GM12891 (cell line): Measurements from ENCODE around the gene CRADD.

ENCODE experiments used
- DNase-seq: peaks from one replicate; pipeline ENCODE4 v3.0.0; 2011; ENCODE audit warnings: low spot score; ENCODE audit not compliant: insufficient read length
- FAIRE-seq: peaks from 2 replicates; lab custom pipeline; 2011; peaks lifted over from hg19 to GRCh38; lab: Jason Lieb, UNC
- PAX5 ChIP-seq: IDR thresholded peaks from 2 replicates; pipeline ENCODE4 v1.6.1; 2011; ENCODE audit warnings: low read length, moderate library complexity, mild to moderate bottlenecking; ENCODE audit not compliant: insufficient read depth, severe bottlenecking
- POLR2A ChIP-seq: IDR thresholded peaks from 2 replicates; pipeline ENCODE4 v1.6.1; 2011; ENCODE audit warnings: low read depth, low read length, control low read depth
- POLR2AphosphoS5 ChIP-seq: IDR thresholded peaks from 2 replicates; pipeline ENCODE4 v1.6.1; 2011; ENCODE audit warnings: low read depth, low read length, control low read depth
- POU2F2 ChIP-seq: IDR thresholded peaks from 2 replicates; pipeline ENCODE4 v1.6.1; 2011; ENCODE audit warnings: low read depth, mild to moderate bottlenecking, control low read depth, low read length, moderate library complexity
- SPI1 ChIP-seq: IDR thresholded peaks from 2 replicates; pipeline ENCODE4 v1.6.1; 2011; ENCODE audit warnings: low read depth, low read length, control low read depth
- TAF1 ChIP-seq: IDR thresholded peaks from 2 replicates; pipeline ENCODE4 v1.6.1; 2011; ENCODE audit warnings: low read depth, low read length, control low read depth

Gene CRADD

GRCh38 chr12:93938317-93938716, 261.1 kb downstream of the CRADD start:
- FAIRE-seq, result no peak
- TF ChIP-seq TAF1, result no peak
- no peak for TF ChIP-seq POLR2A
- TF ChIP-seq PAX5, result no peak
- TF ChIP-seq POU2F2, result no peak
- no peak for TF ChIP-seq POLR2AphosphoS5
- no peak for TF ChIP-seq SPI1
- DNase-seq, result no peak

- FAIRE-seq (no peak), DNase-seq (no peak)
- TF ChIP-seq SPI1 (no peak), POLR2A (no peak), POU2F2 (no peak), TAF1 (no peak), PAX5 (no peak), POLR2AphosphoS5 (no peak)
These were observed 261.8 kb downstream of the CRADD start for GRCh38 chr12:93938931-93939330.

- DNase-seq (no peak), FAIRE-seq (no peak)
- TF ChIP-seq PAX5 (no peak), SPI1 (no peak), POLR2A (no peak), TAF1 (no peak), POU2F2 (no peak), POLR2AphosphoS5 (no peak)
These were observed 262.6 kb downstream of the CRADD start for GRCh38 chr12:93939641-93940325.

GRCh38 chr12:93943780-93944179, 266.6 kb downstream of the CRADD start:
- no peak for DNase-seq
- no peak for FAIRE-seq
- no peak for TF ChIP-seq POLR2AphosphoS5
- TF ChIP-seq PAX5, result no peak
- TF ChIP-seq POU2F2, result no peak
- no peak for TF ChIP-seq POLR2A
- no peak for TF ChIP-seq TAF1
- TF ChIP-seq SPI1, result no peak

GRCh38 chr12:93944201-93944600, 267.0 kb downstream of the CRADD start:
- no peak for TF ChIP-seq SPI1
- TF ChIP-seq TAF1, result no peak
- TF ChIP-seq PAX5, result no peak
- TF ChIP-seq POLR2AphosphoS5, result no peak
- no peak for TF ChIP-seq POU2F2
- TF ChIP-seq POLR2A, result no peak
- no peak for DNase-seq
- no peak for FAIRE-seq
